ENCODE measurements around the gene ATP1A3.

Gene ATP1A3

GRCh38 chr19:41920882-41921576 is 73.0 kb downstream of the ATP1A3 start:
- TF ChIP-seq CTCF (IDR thresholded peaks at IDR 0.05) (no peak), ZFX (IDR thresholded peaks at IDR 0.05; ENCODE audit: borderline replicate concordance) (no peak)
- H3K27ac ChIP-seq: no peak overlapping the region

- no peak for TF ChIP-seq CTCF (IDR thresholded peaks at IDR 0.05)
- TF ChIP-seq ZFX (IDR thresholded peaks at IDR 0.05; ENCODE audit: borderline replicate concordance): no peak
- no peak overlapping the region for H3K27ac ChIP-seq
Measured at GRCh38 chr19:41919948-41920712, 73.9 kb downstream of the ATP1A3 start.

- TF ChIP-seq ZFX (IDR thresholded peaks at IDR 0.05; ENCODE audit: borderline replicate concordance) (no peak), CTCF (IDR thresholded peaks at IDR 0.05) (no peak)
Measured at GRCh38 chr19:41918653-41919244, 75.3 kb downstream of the ATP1A3 start.

GRCh38 chr19:41918095-41918494 is 75.9 kb downstream of the ATP1A3 start:
- no peak for TF ChIP-seq ZFX (IDR thresholded peaks at IDR 0.05; ENCODE audit: borderline replicate concordance)
- TF ChIP-seq CTCF (IDR thresholded peaks at IDR 0.05): no peak
- no peak overlapping the region for H3K27ac ChIP-seq

More at GRCh38 chr19:41918653-41919244, 75.3 kb downstream of the ATP1A3 start:
- H3K27ac ChIP-seq: no peak overlapping the region

- no peak overlapping the region for H3K27ac ChIP-seq
- TF ChIP-seq CTCF (IDR thresholded peaks at IDR 0.05) (no peak), ZFX (IDR thresholded peaks at IDR 0.05; ENCODE audit: borderline replicate concordance) (no peak)
Measured at GRCh38 chr19:41917676-41918075, 76.4 kb downstream of the ATP1A3 start.
